ENCODE measurements around the gene ERF.

Gene ERF

DNA sequence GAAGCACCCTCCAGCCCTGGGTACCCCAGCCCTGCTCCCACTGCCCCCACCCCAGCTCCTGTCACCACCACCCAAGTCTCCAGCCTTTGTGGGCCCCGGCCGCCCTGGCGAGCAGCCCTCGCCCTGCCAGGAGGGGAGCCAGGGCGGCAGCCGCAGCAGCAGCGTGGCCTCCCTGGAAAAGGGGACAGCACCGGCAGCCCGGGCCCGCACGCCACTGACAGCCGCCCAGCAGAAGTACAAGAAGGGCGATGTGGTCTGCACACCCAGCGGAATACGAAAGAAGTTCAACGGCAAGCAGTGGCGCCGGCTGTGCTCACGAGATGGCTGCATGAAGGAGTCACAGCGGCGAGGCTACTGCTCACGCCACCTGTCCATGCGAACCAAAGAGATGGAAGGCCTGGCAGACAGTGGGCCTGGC is 18.1 kb upstream of the ERF start:
- Histone ChIP-seq H3K4me1 (ENCODE audit: insufficient read depth, low read length) (peaks cover 13% of the 10 kb centered on the region; the same call in 1 of the 2 replicates), H3K4me3 (ENCODE audit: low read length) (no peak overlapping the region), H3K36me3 (ENCODE audit: insufficient read depth, low read length) (peaks cover 15% of the 10 kb centered on the region), H3K27me3 (ENCODE audit: insufficient read depth, low read length) (no peaks in the 10 kb centered on the region), H3K27ac (ENCODE audit: low read depth, low read length) (no peak overlapping the region), H3K9ac (ENCODE audit: low read depth, low read length) (no peak overlapping the region), H3K9me3 (ENCODE audit: insufficient read depth, low read depth, low read length) (no peaks in the 10 kb centered on the region)
- 96% methylated on average over 23 of the region's 23 CpGs for WGBS

DNA sequence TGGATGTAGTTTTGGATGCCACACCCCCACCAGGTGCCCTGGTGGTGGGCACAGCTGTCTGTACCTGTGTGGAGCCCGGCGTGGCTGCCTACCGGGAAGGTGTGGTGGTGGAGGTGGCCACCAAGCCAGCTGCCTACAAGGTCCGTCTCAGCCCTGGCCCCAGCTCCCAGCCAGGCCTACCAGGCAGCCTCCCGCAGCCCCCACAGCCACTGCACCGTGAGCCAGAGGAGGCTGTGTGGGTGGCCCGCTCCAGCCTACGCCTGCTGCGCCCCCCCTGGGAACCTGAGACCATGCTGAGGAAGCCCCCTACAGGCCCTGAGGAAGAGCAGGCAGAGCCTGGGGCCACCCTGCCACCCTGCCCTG is 17.6 kb upstream of the ERF start:
- 95% methylated on average over 9 of the region's 9 CpGs for WGBS
- Histone ChIP-seq H3K4me1 (ENCODE audit: insufficient read depth, low read length) (peaks cover 13% of the 10 kb centered on the region; the same call in 1 of the 2 replicates), H3K4me3 (ENCODE audit: low read length) (no peak overlapping the region), H3K9me3 (ENCODE audit: insufficient read depth, low read depth, low read length) (no peaks in the 10 kb centered on the region), H3K27ac (ENCODE audit: low read depth, low read length) (no peak overlapping the region), H3K36me3 (ENCODE audit: insufficient read depth, low read length) (peaks cover 15% of the 10 kb centered on the region), H3K27me3 (ENCODE audit: insufficient read depth, low read length) (no peaks in the 10 kb centered on the region), H3K9ac (ENCODE audit: low read depth, low read length) (no peak overlapping the region)

DNA sequence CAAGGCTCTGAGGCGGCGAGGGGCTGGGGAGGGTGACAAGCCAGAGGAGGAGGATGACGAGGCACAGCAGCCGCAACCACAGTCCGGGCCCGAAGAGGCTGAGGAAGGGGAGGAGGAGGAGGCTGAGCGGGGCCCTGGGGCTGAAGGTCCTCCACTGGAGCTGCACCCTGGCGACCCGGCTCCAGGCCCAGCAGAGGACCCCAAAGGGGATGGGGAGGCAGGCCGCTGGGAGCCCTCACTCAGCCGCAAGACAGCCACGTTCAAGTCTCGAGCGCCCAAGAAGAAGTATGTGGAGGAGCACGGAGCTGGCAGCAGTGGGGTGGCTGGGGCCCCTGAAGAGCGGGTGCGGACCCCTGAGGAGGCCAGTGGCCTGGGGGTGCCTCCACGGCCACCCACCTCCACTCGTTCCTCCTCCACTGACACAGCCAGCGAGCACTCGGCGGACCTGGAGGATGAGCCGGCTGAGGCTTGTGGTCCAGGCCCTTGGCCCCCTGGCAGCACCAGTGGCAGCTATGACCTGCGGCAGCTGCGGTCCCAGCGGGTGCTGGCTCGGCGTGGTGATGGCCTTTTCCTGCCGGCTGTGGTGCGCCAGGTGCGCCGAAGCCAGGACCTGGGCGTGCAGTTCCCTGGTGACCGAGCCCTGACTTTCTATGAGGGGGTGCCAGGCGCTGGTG is 17.1 kb upstream of the ERF start:
- no peak overlapping the region for H3K9ac ChIP-seq (ENCODE audit: low read depth, low read length)
- peaks cover 13% of the 10 kb centered on the region; the same call in 1 of the 2 replicates for H3K4me1 ChIP-seq (ENCODE audit: insufficient read depth, low read length)
- WGBS, result 96% methylated on average over 35 of the region's 35 CpGs
- H3K4me3 ChIP-seq (ENCODE audit: low read length), result no peak overlapping the region
- H3K36me3 ChIP-seq (ENCODE audit: insufficient read depth, low read length), result peaks cover 15% of the 10 kb centered on the region
- no peak overlapping the region for H3K27ac ChIP-seq (ENCODE audit: low read depth, low read length)
- H3K9me3 ChIP-seq (ENCODE audit: insufficient read depth, low read depth, low read length), result no peaks in the 10 kb centered on the region
- no peaks in the 10 kb centered on the region for H3K27me3 ChIP-seq (ENCODE audit: insufficient read depth, low read length)

DNA sequence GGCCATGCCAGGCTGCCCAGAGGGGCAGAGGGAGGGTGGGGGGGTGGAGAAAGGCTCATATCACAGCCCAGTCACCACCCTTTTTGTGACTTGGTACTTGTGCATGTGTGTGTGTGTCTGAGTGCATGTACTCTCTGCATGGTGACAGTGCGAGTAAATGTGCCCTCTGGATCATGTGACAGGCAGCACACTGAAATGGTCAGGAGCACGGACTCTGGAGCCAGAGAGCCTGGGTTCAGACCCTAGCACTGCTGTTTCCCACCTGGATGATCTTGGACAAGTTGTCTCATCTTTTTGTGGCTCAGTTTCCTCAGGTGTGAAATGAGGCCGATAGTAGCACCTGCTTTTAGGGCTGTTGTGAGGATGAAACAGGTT is 16.1 kb upstream of the ERF start:
- Histone ChIP-seq H3K36me3 (ENCODE audit: insufficient read depth, low read length) (peaks cover 15% of the 10 kb centered on the region), H3K9me3 (ENCODE audit: insufficient read depth, low read depth, low read length) (no peaks in the 10 kb centered on the region), H3K27me3 (ENCODE audit: insufficient read depth, low read length) (no peaks in the 10 kb centered on the region), H3K9ac (ENCODE audit: low read depth, low read length) (no peak overlapping the region), H3K4me1 (ENCODE audit: insufficient read depth, low read length) (peaks cover 13% of the 10 kb centered on the region; the same call in 1 of the 2 replicates), H3K27ac (ENCODE audit: low read depth, low read length) (no peak overlapping the region), H3K4me3 (ENCODE audit: low read length) (no peak overlapping the region)
- 91% methylated on average over 3 of the region's 3 CpGs for WGBS

DNA sequence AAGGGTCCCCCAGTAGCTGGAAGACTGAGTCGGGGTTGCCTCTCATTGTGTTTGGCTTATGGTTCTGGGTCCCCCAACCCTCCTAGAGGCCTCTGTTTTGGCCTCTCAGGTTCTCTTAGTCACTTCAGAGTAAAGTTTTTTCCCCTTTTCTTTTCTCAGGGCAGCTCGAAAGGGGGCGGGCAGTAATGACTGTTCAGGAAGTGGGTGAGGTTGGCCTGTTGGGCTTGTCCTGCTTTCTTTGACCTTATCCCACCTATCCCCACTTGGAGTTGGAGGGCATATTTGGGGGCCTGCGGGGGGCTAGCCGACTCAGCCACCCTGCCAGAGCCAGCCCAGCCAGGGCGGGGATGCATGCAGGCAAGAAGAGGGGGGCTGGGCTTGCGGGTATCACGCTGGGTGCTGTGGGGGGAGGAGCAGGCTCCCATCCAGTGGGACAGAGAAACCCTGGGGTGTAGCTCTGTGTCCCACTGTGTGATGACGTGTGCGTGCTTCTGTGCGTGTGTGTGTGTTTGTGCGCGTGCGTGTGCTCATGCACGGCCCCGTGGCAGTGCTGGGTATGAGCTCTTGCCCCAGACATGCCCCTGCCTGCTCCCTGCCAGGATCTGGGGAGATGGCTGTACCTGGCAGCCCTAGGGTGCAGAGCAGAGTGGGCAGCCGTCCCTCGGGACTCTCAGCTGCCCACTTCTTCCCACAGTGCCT is 15.6 kb upstream of the ERF start:
- Histone ChIP-seq H3K27me3 (ENCODE audit: insufficient read depth, low read length) (no peaks in the 10 kb centered on the region), H3K9me3 (ENCODE audit: insufficient read depth, low read depth, low read length) (no peaks in the 10 kb centered on the region), H3K4me1 (ENCODE audit: insufficient read depth, low read length) (peaks cover 13% of the 10 kb centered on the region; the same call in 1 of the 2 replicates), H3K4me3 (ENCODE audit: low read length) (peak overlapping the region; percentile 84), H3K9ac (ENCODE audit: low read depth, low read length) (peak overlapping the region; percentile 5; the same call in 1 of the 2 replicates), H3K27ac (ENCODE audit: low read depth, low read length) (peak overlapping the region; percentile 17; the same call in 1 of the 2 replicates), H3K36me3 (ENCODE audit: insufficient read depth, low read length) (peaks cover 15% of the 10 kb centered on the region)
- WGBS, result 78% methylated on average over 16 of the region's 18 CpGs

DNA sequence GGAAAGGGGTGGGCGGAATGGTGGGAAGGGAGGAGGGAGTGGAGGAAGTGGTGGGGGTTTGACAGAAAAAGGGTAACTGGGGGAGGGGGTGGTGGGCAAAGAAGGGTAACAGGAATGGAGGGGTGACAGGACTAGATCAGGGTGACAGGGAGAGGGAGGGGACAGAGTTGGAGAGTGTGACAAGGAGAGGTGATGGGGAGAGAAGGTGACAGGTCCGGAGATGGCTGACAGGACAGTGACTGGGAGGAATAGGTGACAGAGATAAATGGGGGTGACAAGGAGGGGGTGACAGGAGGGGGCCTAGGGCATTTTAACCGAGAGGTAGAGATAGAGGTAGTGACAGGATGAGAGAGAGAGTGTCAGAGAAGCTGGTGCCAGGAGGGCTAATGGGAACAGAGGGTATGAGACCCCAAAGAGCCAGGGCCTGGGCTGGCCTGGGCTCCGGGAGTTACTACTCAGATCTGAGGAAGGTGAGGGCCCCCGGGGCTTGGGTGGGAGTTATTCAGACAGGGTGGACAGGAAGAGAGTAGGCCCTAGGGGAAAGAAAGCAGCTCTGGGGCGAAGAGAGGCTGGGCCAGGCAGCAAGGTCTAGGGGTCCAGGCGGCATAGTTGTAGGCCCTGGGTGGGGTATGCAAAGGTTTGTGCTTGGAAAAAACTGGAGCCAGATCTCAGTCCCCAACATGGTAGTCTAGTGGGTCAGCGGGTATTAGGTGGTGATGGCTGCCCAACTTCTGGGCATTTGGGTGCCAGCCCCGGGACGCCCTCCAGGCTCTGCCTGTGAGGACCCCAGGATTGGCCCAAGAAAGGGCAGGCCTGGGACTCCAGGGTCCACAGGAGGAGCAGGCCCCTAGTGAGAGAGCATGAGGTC is 14.8 kb upstream of the ERF start:
- WGBS, result 65% methylated on average over 10 of the region's 10 CpGs
- Histone ChIP-seq H3K27me3 (ENCODE audit: insufficient read depth, low read length) (no peaks in the 10 kb centered on the region), H3K27ac (ENCODE audit: low read depth, low read length) (peak overlapping the region; percentile 17; the same call in 1 of the 2 replicates), H3K4me3 (ENCODE audit: low read length) (peak overlapping the region; percentile 84), H3K4me1 (ENCODE audit: insufficient read depth, low read length) (peaks cover 13% of the 10 kb centered on the region; the same call in 1 of the 2 replicates), H3K9ac (ENCODE audit: low read depth, low read length) (peak overlapping the region; percentile 5; the same call in 1 of the 2 replicates), H3K9me3 (ENCODE audit: insufficient read depth, low read depth, low read length) (no peaks in the 10 kb centered on the region), H3K36me3 (ENCODE audit: insufficient read depth, low read length) (peaks cover 12% of the 10 kb centered on the region)

DNA sequence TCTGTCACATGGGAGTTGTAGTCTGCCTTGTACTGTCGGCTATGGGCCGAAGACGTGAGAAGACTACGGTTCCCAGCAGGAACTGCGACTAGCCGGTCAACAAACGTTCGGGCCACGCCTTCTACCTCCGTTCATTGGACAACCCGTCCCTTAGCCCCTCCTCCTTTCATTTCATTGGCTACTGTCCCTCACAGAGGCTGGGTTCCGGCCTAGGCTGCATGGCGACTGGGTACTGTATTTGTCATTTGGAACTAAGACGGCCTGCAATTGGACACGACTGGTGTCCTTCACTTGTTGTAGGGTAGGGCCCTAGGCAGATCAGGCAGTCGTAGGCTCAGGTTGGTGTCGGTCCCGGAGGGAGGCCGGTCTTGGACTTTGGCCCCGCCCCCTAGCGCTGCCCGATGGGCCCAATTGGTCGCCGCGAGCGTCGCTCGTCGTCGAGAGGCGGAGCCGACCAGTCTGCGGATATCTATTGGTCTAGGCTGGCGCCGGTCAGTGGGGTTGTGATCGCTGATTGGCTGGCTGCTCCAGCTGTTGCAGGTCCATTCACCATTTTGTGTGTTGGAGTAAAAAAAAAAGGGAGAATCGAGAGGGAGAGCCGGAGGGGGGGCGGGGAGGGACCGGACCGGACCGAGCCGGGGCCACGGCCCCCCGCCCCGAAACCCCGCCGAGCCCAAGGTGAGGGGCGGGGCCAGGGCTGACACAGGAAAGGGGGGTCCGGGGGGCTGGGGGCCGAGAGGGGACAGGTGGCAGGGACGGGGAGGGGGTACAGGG is 14.0 kb upstream of the ERF start, which contains the start of gene CIC:
TSS of gene CIC (plus strand) at position 549 of the 774 bp plus-strand sequence. CDS start 2,532 bp downstream, outside the sequence.
- under 1% methylated on average over 52 of the region's 52 CpGs for WGBS
- H3K9ac ChIP-seq (ENCODE audit: low read depth, low read length), result peak within 1 kb of the TSS; percentile 95
- H3K36me3 ChIP-seq (ENCODE audit: insufficient read depth, low read length), result peaks cover 5% of the 10 kb centered on the region; the same call in 1 of the 2 replicates
- no peaks in the 10 kb centered on the region for H3K27me3 ChIP-seq (ENCODE audit: insufficient read depth, low read length)
- peak within 1 kb of the TSS; percentile 97 for H3K27ac ChIP-seq (ENCODE audit: low read depth, low read length)
- no peaks in the 10 kb centered on the region for H3K9me3 ChIP-seq (ENCODE audit: insufficient read depth, low read depth, low read length)
- peaks cover 13% of the 10 kb centered on the region; the same call in 1 of the 2 replicates for H3K4me1 ChIP-seq (ENCODE audit: insufficient read depth, low read length)
- H3K4me3 ChIP-seq (ENCODE audit: low read length), result peak within 1 kb of the TSS; percentile 84

DNA sequence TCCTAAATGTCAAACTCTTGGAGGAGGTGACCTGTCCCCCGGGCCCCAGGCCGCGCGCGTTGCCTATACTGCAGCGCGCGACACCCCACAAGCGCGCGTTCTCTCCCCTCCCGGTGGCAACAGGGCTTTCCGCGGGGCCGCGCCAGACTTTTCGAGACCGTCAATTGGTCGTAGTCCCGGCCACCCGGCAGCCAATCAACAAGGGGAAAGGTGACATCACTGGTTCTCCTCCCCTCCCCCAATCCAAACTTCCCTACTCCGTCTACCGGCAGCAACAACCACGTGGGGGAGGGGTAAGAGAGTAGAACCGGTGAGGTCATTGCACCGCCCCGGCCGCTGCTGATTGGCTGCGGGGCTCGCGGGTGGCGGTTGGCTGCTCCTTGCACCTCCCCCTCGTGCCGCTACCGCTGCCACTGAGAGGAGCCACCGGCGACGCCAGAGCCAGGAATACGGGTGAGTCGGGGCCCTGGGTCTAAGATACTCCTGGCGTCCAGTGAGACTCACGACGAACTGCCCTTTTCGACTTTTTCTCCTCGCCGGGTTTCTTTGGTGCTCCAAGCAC is 13.3 kb upstream of the ERF start:
- Histone ChIP-seq H3K36me3 (ENCODE audit: insufficient read depth, low read length) (peaks cover 3% of the 10 kb centered on the region; the same call in 1 of the 2 replicates), H3K9ac (ENCODE audit: low read depth, low read length) (peak overlapping the region; percentile 95), H3K9me3 (ENCODE audit: insufficient read depth, low read depth, low read length) (no peaks in the 10 kb centered on the region), H3K27me3 (ENCODE audit: insufficient read depth, low read length) (no peaks in the 10 kb centered on the region), H3K4me1 (ENCODE audit: insufficient read depth, low read length) (peaks cover 13% of the 10 kb centered on the region; the same call in 1 of the 2 replicates), H3K4me3 (ENCODE audit: low read length) (peak overlapping the region; percentile 84), H3K27ac (ENCODE audit: low read depth, low read length) (peak overlapping the region; percentile 97)
- WGBS, result under 1% methylated on average over 44 of the region's 46 CpGs

DNA sequence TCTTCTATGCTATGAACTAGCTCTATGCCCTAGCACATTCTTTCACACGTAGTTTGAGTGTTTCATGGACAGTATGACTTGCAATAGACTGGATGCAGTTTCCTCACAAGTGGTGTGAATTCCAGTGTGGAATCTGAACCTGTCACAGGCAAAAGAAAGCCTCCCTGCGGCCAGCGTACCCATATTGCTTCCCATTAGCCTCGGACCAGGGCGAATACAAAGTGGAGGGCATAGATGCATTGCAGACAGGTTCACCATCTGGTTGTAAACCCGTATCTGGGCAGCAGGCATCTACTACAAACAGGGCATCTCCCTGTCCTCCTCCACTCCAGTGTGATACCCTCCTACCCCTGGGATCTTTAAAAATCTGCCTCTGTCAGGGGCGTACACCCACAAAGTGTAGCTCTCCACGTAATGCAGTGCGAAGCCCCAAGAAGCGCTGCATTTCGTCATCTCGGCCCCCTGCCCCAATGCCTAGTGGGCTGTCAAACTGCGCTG is 12.8 kb upstream of the ERF start:
- WGBS, result 14% methylated on average over 13 of the region's 13 CpGs
- no peak overlapping the region for H3K27ac ChIP-seq (ENCODE audit: low read depth, low read length)
- peaks cover 13% of the 10 kb centered on the region; the same call in 1 of the 2 replicates for H3K4me1 ChIP-seq (ENCODE audit: insufficient read depth, low read length)
- no peaks in the 10 kb centered on the region for H3K27me3 ChIP-seq (ENCODE audit: insufficient read depth, low read length)
- H3K9ac ChIP-seq (ENCODE audit: low read depth, low read length), result peak overlapping the region; percentile 54
- H3K4me3 ChIP-seq (ENCODE audit: low read length), result peak overlapping the region; percentile 84
- H3K36me3 ChIP-seq (ENCODE audit: insufficient read depth, low read length), result no peaks in the 10 kb centered on the region
- H3K9me3 ChIP-seq (ENCODE audit: insufficient read depth, low read depth, low read length), result no peaks in the 10 kb centered on the region
